ENCODE data around the gene STT3A.

The STT3A gene

GRCh38 chr11:125594958-125595357 is 2.3 kb downstream of the STT3A start:
- H4K20me1 ChIP-seq (ENCODE audit: insufficient read depth, low read length) = no peaks in the 10 kb centered on the region
- TF ChIP-seq, protein P1, sequence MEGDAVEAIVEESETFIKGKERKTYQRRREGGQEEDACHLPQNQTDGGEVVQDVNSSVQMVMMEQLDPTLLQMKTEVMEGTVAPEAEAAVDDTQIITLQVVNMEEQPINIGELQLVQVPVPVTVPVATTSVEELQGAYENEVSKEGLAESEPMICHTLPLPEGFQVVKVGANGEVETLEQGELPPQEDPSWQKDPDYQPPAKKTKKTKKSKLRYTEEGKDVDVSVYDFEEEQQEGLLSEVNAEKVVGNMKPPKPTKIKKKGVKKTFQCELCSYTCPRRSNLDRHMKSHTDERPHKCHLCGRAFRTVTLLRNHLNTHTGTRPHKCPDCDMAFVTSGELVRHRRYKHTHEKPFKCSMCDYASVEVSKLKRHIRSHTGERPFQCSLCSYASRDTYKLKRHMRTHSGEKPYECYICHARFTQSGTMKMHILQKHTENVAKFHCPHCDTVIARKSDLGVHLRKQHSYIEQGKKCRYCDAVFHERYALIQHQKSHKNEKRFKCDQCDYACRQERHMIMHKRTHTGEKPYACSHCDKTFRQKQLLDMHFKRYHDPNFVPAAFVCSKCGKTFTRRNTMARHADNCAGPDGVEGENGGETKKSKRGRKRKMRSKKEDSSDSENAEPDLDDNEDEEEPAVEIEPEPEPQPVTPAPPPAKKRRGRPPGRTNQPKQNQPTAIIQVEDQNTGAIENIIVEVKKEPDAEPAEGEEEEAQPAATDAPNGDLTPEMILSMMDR (IDR thresholded peaks at IDR 0.05; ENCODE audit: low read length) = no peak
- no peak for TF ChIP-seq EZH2 (IDR thresholded peaks at IDR 0.05; ENCODE audit: borderline replicate concordance, low read length)
- no peaks in the 10 kb centered on the region for H3F3A ChIP-seq (ENCODE audit: insufficient read depth, low read length)
- no peaks in the 10 kb centered on the region for H3K9me2 ChIP-seq (ENCODE audit: low read depth, low read length)
- peaks cover 33% of the 10 kb centered on the region for H3K79me2 ChIP-seq (ENCODE audit: insufficient read depth, low read length)
- peak overlapping the region; percentile 34; the same call in 1 of the 2 replicates for H3K9ac ChIP-seq (ENCODE audit: low read length)
- no peaks in the 10 kb centered on the region for H3K9me3 ChIP-seq (ENCODE audit: low read length)
- H3K4me1 ChIP-seq (ENCODE audit: insufficient read depth, low read length, severe bottlenecking) = peaks cover 29% of the 10 kb centered on the region
- peak overlapping the region; percentile 90 for H3K4me2 ChIP-seq (ENCODE audit: low read length)
- no peak overlapping the region for H2AFZ ChIP-seq (ENCODE audit: low read length)
- H3K27me3 ChIP-seq (ENCODE audit: insufficient read depth, low read length) = no peaks in the 10 kb centered on the region
- H3K36me3 ChIP-seq (ENCODE audit: insufficient read depth, low read length) = peaks cover 39% of the 10 kb centered on the region
- peak overlapping the region; percentile 54 for H3K27ac ChIP-seq (ENCODE audit: low read depth, low read length, poor library complexity, severe bottlenecking)
- H3K4me3 ChIP-seq (ENCODE audit: low read depth, low read length, poor library complexity, severe bottlenecking) = peak overlapping the region; percentile 88

GRCh38 chr11:125600663-125601062 is 8.0 kb downstream of the STT3A start:
- Histone ChIP-seq H4K20me1 (ENCODE audit: insufficient read depth, low read length) (no peaks in the 10 kb centered on the region), H3K79me2 (ENCODE audit: insufficient read depth, low read length) (peaks cover 4% of the 10 kb centered on the region), H2AFZ (ENCODE audit: low read length) (no peak overlapping the region), H3K4me2 (ENCODE audit: low read length) (no peak overlapping the region), H3F3A (ENCODE audit: insufficient read depth, low read length) (no peaks in the 10 kb centered on the region), H3K9ac (ENCODE audit: low read length) (no peak overlapping the region), H3K27me3 (ENCODE audit: insufficient read depth, low read length) (no peaks in the 10 kb centered on the region), H3K4me1 (ENCODE audit: insufficient read depth, low read length, severe bottlenecking) (no peaks in the 10 kb centered on the region), H3K4me3 (ENCODE audit: low read depth, low read length, poor library complexity, severe bottlenecking) (no peak overlapping the region), H3K9me2 (ENCODE audit: low read depth, low read length) (no peaks in the 10 kb centered on the region), H3K36me3 (ENCODE audit: insufficient read depth, low read length) (peaks cover 85% of the 10 kb centered on the region), H3K27ac (ENCODE audit: low read depth, low read length, poor library complexity, severe bottlenecking) (no peak overlapping the region), H3K9me3 (ENCODE audit: low read length) (no peaks in the 10 kb centered on the region)
- TF ChIP-seq EZH2 (IDR thresholded peaks at IDR 0.05; ENCODE audit: borderline replicate concordance, low read length) = no peak
- TF ChIP-seq, protein P1 (IDR thresholded peaks at IDR 0.05; ENCODE audit: low read length) = no peak

- H3K9me3 ChIP-seq (ENCODE audit: low read length) = no peaks in the 10 kb centered on the region
- no peaks in the 10 kb centered on the region for H3K9me2 ChIP-seq (ENCODE audit: low read depth, low read length)
- no peaks in the 10 kb centered on the region for H3F3A ChIP-seq (ENCODE audit: insufficient read depth, low read length)
- no peaks in the 10 kb centered on the region for H3K4me1 ChIP-seq (ENCODE audit: insufficient read depth, low read length, severe bottlenecking)
- no peak overlapping the region for H3K4me2 ChIP-seq (ENCODE audit: low read length)
- H4K20me1 ChIP-seq (ENCODE audit: insufficient read depth, low read length) = no peaks in the 10 kb centered on the region
- H3K27ac ChIP-seq (ENCODE audit: low read depth, low read length, poor library complexity, severe bottlenecking) = no peak overlapping the region
- no peak for TF ChIP-seq EZH2 (IDR thresholded peaks at IDR 0.05; ENCODE audit: borderline replicate concordance, low read length)
- TF ChIP-seq, protein P1 (IDR thresholded peaks at IDR 0.05; ENCODE audit: low read length) = no peak
- no peaks in the 10 kb centered on the region for H3K79me2 ChIP-seq (ENCODE audit: insufficient read depth, low read length)
- H3K36me3 ChIP-seq (ENCODE audit: insufficient read depth, low read length) = peaks cover 84% of the 10 kb centered on the region
- no peak overlapping the region for H3K9ac ChIP-seq (ENCODE audit: low read length)
- H2AFZ ChIP-seq (ENCODE audit: low read length) = no peak overlapping the region
- no peaks in the 10 kb centered on the region for H3K27me3 ChIP-seq (ENCODE audit: insufficient read depth, low read length)
- H3K4me3 ChIP-seq (ENCODE audit: low read depth, low read length, poor library complexity, severe bottlenecking) = no peak overlapping the region
These were observed 10.6 kb downstream of the STT3A start for GRCh38 chr11:125603207-125603606.

Measured in OCI-LY1 (cell line).